ENCODE data around the gene LYPD1. TPM values are rescaled to one million over a fixed set of nuclear protein-coding genes. Genes with fewer than 3 reads are reported as not detected.

The LYPD1 gene
- total RNA-seq, 1 donor from 2014 or later = 6.0 TPM

GRCh38 chr2:132595186-132595585 lies 74.8 kb downstream of the LYPD1 start:
- no peak overlapping the region for H3K27ac ChIP-seq

More at GRCh38 chr2:132595186-132595585, 74.8 kb downstream of the LYPD1 start:
- no peaks in the 10 kb centered on the region for H3K4me1 ChIP-seq
- Mint-ChIP-seq H3K4me1 (peaks cover 56% of the 10 kb centered on the region), H3K36me3 (no peaks in the 10 kb centered on the region), H3K27me3 (ENCODE audit: insufficient read depth, low read depth) (peaks cover 11% of the 10 kb centered on the region), H3K4me3 (no peak overlapping the region), H3K27ac (peak overlapping the region; percentile 85), H3K9me3 (peaks cover 11% of the 10 kb centered on the region)
- H3K27me3 ChIP-seq = no peaks in the 10 kb centered on the region
- H3K36me3 ChIP-seq = no peaks in the 10 kb centered on the region
- no peak overlapping the region for H3K4me3 ChIP-seq
- no peaks in the 10 kb centered on the region for H3K9me3 ChIP-seq (ENCODE audit: low read depth)
- H3K4me2 ChIP-seq = no peak overlapping the region
- H3K79me2 ChIP-seq (ENCODE audit: low read depth) = no peaks in the 10 kb centered on the region
- H2AFZ ChIP-seq (replicated peaks) = no peak overlapping the region
- TF ChIP-seq CTCF (IDR thresholded peaks at IDR 0.05) (no peak), EZH2 (IDR thresholded peaks at IDR 0.05) (no peak), EZH2phosphoT487 (IDR thresholded peaks at IDR 0.05) (no peak)
- no peak overlapping the region for H3K9ac ChIP-seq
- no peaks in the 10 kb centered on the region for H4K20me1 ChIP-seq (ENCODE audit: low read depth)
- DNase-seq (ENCODE audit: low spot score) = no peak
- no peaks in the 10 kb centered on the region for H3F3A ChIP-seq (ENCODE audit: low read depth)

All from neural progenitor cell (in vitro differentiated cells).